Measurements from ENCODE around the gene TTYH2.
"Not testable (repeated sequence)": the region's sequence is repeated elsewhere in the genome, so short reads cannot be mapped to it uniquely, and the experiment has no call there.

Gene TTYH2

DNA sequence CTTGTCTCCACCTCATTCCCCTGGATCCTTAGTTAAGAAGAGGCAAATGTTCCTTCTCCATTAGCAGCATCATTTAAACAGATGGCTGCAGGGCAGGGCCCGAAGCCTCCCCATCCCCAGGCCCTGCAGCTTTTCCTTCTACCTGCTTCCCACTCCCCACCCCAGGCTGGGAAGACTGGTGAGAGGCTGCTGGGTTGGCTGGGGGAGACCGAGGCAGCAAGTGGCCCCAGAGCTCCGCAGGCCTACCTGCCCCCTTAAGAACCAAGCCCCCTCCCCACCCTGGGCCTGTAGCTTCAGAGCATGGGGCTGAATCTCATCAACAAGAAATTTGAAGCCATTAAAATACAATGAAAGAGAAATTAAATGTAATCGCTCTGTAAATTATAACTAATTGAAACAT, 32.0 kb upstream of the TTYH2 start:
- H3K36me3 ChIP-seq (ENCODE audit: insufficient read depth, low read length), result no peaks in the 10 kb centered on the region
- no peaks in the 10 kb centered on the region for H3K79me2 ChIP-seq (ENCODE audit: control insufficient read depth, insufficient read depth, low read length, unreplicated experiment)
- H3K27me3 ChIP-seq (ENCODE audit: insufficient read depth, low read length), result peaks cover 61% of the 10 kb centered on the region
- H3K4me1 ChIP-seq (ENCODE audit: control insufficient read depth, insufficient read depth, low read length, unreplicated experiment), result no peaks in the 10 kb centered on the region
- no peak overlapping the region for H3K27ac ChIP-seq (ENCODE audit: low read depth, low read length)
- H2AFZ ChIP-seq (ENCODE audit: low read length, unreplicated experiment), result no peak overlapping the region
- H3K4me3 ChIP-seq (ENCODE audit: low read depth, low read length), result no peak overlapping the region

DNA sequence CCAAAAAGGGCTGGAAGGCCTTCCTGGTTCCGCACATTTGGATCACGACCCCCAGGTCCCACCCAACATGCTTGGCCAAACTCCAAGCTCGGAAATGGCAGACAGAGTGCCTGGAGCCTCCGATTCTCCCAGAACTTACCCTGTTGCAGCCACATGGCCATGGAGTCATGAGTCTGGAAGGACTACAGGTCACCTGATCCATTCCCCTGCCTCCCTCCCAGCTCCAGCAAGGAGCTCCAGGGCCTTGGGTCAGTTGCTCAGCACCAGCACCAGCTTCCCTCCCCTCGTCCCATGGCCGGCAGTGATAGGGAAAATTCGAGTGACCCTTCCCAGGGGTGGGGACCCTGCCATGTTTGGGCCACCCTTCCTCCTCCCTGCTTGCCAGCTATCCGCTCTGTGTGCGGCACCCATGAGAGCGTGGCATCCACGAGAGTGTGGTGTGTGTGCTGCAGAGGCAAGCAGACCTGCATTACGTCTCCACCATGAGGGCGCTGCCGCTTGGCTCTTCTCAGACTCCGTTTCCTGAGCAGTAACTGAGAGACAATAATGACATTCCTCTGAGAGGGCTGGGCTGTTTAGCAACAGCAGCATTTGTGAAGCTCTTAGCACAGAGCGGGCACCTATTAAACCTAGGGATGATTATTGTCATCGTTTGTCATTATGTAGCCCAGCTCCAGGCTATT, 31.2 kb upstream of the TTYH2 start:
- Histone ChIP-seq H3K4me1 (ENCODE audit: control insufficient read depth, insufficient read depth, low read length, unreplicated experiment) (no peaks in the 10 kb centered on the region), H3K27me3 (ENCODE audit: insufficient read depth, low read length) (peaks cover 63% of the 10 kb centered on the region), H3K27ac (ENCODE audit: low read depth, low read length) (no peak overlapping the region), H3K4me3 (ENCODE audit: low read depth, low read length) (no peak overlapping the region), H2AFZ (ENCODE audit: low read length, unreplicated experiment) (no peak overlapping the region), H3K79me2 (ENCODE audit: control insufficient read depth, insufficient read depth, low read length, unreplicated experiment) (no peaks in the 10 kb centered on the region), H3K36me3 (ENCODE audit: insufficient read depth, low read length) (no peaks in the 10 kb centered on the region)

DNA sequence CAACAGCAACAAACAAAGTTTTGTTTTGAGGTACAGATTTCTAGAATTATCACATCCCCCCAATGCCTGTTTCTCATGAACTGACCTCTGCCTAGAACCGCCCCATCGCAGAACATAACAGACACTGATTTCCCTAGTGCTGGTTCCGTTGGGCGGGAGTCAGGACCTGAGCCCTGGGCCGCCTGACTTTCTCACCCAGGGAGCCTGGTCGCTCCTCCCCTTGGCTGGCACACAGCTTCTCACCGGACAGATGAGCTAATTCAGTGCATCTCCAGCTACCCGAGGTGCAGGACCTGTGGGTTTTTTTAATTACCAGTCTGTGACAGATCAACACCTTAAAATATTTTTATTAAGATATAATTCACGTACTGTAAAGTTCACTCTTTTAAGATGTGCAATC, 30.0 kb upstream of the TTYH2 start:
- H3K27me3 ChIP-seq (ENCODE audit: insufficient read depth, low read length), result peaks cover 69% of the 10 kb centered on the region
- no peak overlapping the region for H3K4me3 ChIP-seq (ENCODE audit: low read depth, low read length)
- no peaks in the 10 kb centered on the region for H3K36me3 ChIP-seq (ENCODE audit: insufficient read depth, low read length)
- no peaks in the 10 kb centered on the region for H3K79me2 ChIP-seq (ENCODE audit: control insufficient read depth, insufficient read depth, low read length, unreplicated experiment)
- no peaks in the 10 kb centered on the region for H3K4me1 ChIP-seq (ENCODE audit: control insufficient read depth, insufficient read depth, low read length, unreplicated experiment)
- H2AFZ ChIP-seq (ENCODE audit: low read length, unreplicated experiment), result no peak overlapping the region
- no peak overlapping the region for H3K27ac ChIP-seq (ENCODE audit: low read depth, low read length)

DNA sequence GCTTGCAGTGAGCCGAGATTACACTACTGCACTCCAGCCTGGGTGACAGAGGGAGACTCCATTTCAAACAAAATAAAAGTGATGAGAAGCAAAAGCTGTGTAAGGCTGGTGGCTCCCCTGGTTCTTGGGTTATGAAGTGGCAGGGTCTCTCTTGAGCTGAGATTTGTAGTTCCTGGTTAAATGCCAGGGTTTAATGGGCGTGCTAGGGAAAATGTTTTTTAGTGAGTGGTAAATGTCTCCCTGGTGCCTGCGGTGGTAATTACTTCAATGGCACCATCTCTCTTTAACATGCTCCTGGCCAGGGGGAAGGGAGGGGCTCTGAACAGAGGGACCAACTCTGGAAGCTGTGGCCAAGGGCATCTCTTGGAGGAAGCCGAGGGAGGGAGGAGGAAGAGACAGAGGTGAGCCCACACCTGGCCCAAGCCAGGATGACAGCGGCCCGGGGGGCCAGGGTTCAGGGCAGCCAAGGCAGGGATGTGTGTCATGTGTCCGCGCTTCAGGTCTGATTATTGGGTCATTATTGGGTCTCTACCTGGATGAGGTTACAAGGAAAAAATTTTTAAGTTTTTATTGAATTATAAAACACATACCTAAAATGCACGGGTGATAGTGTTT, 27.7 kb upstream of the TTYH2 start:
- no peak overlapping the region for H2AFZ ChIP-seq (ENCODE audit: low read length, unreplicated experiment)
- peaks cover 52% of the 10 kb centered on the region for H3K27me3 ChIP-seq (ENCODE audit: insufficient read depth, low read length)
- H3K4me1 ChIP-seq (ENCODE audit: control insufficient read depth, insufficient read depth, low read length, unreplicated experiment), result no peaks in the 10 kb centered on the region

DNA sequence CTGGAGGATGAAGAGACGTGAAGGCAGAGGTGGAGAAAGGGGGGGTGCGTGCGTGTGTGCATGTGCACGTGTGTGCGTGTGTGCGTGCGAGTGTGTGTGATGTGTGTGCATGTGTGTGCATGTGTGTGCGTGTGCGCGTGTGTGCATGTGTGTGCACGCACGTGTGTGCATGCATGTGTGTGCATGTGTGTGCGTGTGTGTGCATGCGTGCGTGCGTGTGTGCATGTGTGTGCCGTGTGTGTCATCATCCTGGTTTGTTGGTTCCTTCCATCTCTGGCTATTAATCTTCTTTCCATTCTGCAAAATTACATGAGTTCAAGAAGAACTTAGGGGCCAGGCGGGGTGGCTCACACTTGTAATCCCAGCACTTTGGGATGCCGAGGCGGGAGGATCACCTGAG, 26.9 kb upstream of the TTYH2 start:
- H3K4me3 ChIP-seq (ENCODE audit: low read depth, low read length), result no peak overlapping the region
- H2AFZ ChIP-seq (ENCODE audit: low read length, unreplicated experiment), result no peak overlapping the region
- H3K27me3 ChIP-seq (ENCODE audit: insufficient read depth, low read length), result peaks cover 44% of the 10 kb centered on the region
- no peaks in the 10 kb centered on the region for H3K36me3 ChIP-seq (ENCODE audit: insufficient read depth, low read length)
- no peak overlapping the region for H3K27ac ChIP-seq (ENCODE audit: low read depth, low read length)
- H3K4me1 ChIP-seq (ENCODE audit: control insufficient read depth, insufficient read depth, low read length, unreplicated experiment), result no peaks in the 10 kb centered on the region
- no peaks in the 10 kb centered on the region for H3K79me2 ChIP-seq (ENCODE audit: control insufficient read depth, insufficient read depth, low read length, unreplicated experiment)

More for the DNA sequence above, 27.7 kb upstream of the TTYH2 start:
- no peaks in the 10 kb centered on the region for H3K79me2 ChIP-seq (ENCODE audit: control insufficient read depth, insufficient read depth, low read length, unreplicated experiment)
- H3K27ac ChIP-seq (ENCODE audit: low read depth, low read length), result no peak overlapping the region
- no peak overlapping the region for H3K4me3 ChIP-seq (ENCODE audit: low read depth, low read length)
- H3K36me3 ChIP-seq (ENCODE audit: insufficient read depth, low read length), result no peaks in the 10 kb centered on the region

DNA sequence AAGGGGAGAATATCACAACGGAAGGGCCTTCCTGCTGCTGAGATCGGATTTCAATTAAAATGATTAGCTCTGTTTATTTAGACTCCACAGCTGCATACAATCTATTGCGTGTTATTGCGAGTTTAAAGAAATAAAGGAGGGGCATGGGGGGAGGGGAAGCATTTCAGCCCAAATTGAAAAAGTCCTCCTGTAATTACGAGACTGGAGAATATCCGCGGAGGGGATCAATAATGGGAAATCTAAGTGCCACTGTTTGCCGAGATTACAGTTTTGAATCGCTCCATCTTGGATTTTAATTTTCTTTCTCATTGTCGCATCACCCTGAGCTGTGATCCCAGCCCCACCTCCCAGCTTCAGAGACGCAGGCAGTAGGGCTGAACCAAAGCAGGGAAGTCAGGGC, 25.6 kb upstream of the TTYH2 start:
- H3K4me1 ChIP-seq (ENCODE audit: control insufficient read depth, insufficient read depth, low read length, unreplicated experiment), result no peaks in the 10 kb centered on the region
- peaks cover 33% of the 10 kb centered on the region for H3K27me3 ChIP-seq (ENCODE audit: insufficient read depth, low read length)
- H2AFZ ChIP-seq (ENCODE audit: low read length, unreplicated experiment), result no peak overlapping the region
- no peak overlapping the region for H3K4me3 ChIP-seq (ENCODE audit: low read depth, low read length)
- no peaks in the 10 kb centered on the region for H3K79me2 ChIP-seq (ENCODE audit: control insufficient read depth, insufficient read depth, low read length, unreplicated experiment)
- no peak overlapping the region for H3K27ac ChIP-seq (ENCODE audit: low read depth, low read length)
- no peaks in the 10 kb centered on the region for H3K36me3 ChIP-seq (ENCODE audit: insufficient read depth, low read length)

DNA sequence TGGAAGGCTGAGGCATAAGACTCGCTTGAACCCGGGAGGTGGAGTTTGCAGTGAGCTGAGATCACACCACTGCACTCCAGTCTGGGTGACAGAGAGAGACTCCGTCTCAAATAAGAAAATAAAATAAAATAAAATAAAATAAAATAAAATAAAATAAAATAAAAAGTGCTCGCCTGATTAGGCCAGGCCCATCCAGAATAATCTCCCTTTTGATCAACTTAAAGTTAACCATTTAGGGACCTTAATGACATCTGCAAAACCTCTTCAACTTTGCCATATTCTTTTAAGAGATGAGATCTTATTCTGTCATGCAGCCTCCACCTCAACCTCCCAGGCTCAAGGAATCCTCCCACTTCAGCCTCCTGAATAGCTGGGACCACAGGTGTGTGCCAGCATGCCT, 24.7 kb upstream of the TTYH2 start:
- not testable (repeated sequence) for H2AFZ ChIP-seq (ENCODE audit: low read length, unreplicated experiment); H3K4me3 ChIP-seq (ENCODE audit: low read depth, low read length); H3K4me1 ChIP-seq (ENCODE audit: control insufficient read depth, insufficient read depth, low read length, unreplicated experiment); H3K79me2 ChIP-seq (ENCODE audit: control insufficient read depth, insufficient read depth, low read length, unreplicated experiment); H3K36me3 ChIP-seq (ENCODE audit: insufficient read depth, low read length); H3K27ac ChIP-seq (ENCODE audit: low read depth, low read length)
- peaks cover 29% of the 10 kb centered on the region for H3K27me3 ChIP-seq (ENCODE audit: insufficient read depth, low read length)

DNA sequence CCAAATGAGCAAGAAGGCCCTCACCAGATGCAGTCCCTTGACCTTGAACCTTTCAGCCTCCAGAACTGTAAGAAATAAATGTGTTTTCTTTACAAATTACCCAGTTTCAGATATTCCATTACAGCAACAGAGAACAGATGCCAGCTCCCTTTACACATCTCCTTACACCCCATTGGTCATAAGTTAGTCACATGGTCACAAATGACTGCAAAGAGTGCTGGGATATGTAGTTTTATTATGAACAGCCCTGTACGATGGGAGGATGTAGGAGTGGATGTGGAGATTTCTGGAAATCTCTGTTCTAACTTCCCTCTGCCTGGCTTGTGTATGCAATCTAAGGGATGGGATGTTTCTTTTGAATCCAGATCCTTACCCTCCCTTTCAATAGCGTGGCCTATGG, 23.2 kb upstream of the TTYH2 start:
- Histone ChIP-seq H3K79me2 (ENCODE audit: control insufficient read depth, insufficient read depth, low read length, unreplicated experiment) (no peaks in the 10 kb centered on the region), H3K36me3 (ENCODE audit: insufficient read depth, low read length) (no peaks in the 10 kb centered on the region), H3K27ac (ENCODE audit: low read depth, low read length) (no peak overlapping the region), H3K4me3 (ENCODE audit: low read depth, low read length) (no peak overlapping the region), H3K4me1 (ENCODE audit: control insufficient read depth, insufficient read depth, low read length, unreplicated experiment) (no peaks in the 10 kb centered on the region), H3K27me3 (ENCODE audit: insufficient read depth, low read length) (peaks cover 41% of the 10 kb centered on the region), H2AFZ (ENCODE audit: low read length, unreplicated experiment) (no peak overlapping the region)

DNA sequence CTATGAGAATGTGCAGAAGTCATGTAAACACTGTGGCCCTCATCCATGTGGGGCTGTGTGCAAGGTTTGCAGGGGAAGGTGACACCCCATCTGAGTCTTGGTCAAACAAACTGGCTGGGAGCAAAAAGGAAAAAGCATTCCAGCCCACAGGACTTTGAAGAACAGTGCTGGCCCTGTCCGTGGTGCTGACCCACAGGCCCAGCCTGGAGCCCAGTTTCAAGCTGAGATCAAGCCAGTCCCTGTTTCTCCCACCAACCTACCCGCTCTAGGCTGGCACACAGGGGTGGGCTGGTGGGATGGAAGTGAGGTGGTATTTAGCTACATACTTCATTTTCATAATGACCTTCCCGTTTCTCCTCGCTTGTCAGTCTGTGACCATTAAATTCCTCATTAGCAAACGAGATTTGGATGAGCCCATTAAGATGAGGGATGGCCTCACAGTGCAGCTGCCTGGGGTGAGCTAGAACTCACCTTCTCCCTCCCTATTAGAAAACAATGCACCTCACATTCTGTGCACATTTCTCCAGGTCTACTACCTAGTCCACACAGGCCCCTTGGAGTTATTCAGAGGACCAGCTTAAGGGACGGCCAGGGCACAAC, 22.5 kb upstream of the TTYH2 start:
- no peak overlapping the region for H2AFZ ChIP-seq (ENCODE audit: low read length, unreplicated experiment)
- no peaks in the 10 kb centered on the region for H3K4me1 ChIP-seq (ENCODE audit: control insufficient read depth, insufficient read depth, low read length, unreplicated experiment)
- H3K36me3 ChIP-seq (ENCODE audit: insufficient read depth, low read length), result no peaks in the 10 kb centered on the region
- H3K4me3 ChIP-seq (ENCODE audit: low read depth, low read length), result no peak overlapping the region
- H3K79me2 ChIP-seq (ENCODE audit: control insufficient read depth, insufficient read depth, low read length, unreplicated experiment), result no peaks in the 10 kb centered on the region
- H3K27ac ChIP-seq (ENCODE audit: low read depth, low read length), result no peak overlapping the region
- peaks cover 43% of the 10 kb centered on the region for H3K27me3 ChIP-seq (ENCODE audit: insufficient read depth, low read length)

DNA sequence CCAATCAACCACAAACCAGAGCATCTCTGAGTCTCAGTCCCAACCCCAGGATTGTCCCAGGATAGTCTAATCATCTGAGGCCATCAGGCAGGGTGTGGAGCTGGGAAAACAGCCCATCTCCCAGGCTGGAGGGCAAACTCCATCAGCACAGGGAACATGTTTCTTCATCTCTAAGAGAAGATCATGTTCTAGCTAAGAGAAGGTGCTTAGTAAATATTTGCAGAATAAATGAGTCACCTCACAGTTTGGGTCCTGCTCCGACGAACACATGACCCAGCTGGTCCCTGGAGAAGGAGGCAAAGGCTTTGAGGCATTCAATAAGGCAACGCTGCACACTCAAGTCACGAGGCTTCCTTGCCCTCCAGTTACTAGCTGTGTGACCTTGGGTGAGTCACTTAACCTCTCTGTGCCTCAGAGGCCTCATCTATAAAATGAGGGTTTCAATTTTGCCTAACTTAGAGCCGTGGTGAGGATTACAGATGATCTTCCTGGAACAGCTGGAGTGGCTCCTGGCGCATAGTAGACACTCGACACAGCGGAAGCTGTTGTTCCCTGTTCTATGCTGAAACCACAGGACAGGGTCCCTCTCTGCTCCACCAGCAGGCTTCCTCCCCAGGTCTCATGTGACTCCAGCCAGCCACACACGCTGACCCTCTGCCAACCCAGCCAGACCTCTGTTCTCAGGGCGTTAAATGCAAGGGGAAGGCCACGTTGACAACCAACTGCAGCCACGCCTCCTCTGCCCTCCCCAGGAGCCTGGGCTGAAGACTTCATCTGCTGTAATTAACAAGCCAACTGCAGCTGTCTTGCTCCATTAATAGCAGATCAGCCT, 20.2 kb upstream of the TTYH2 start:
- Histone ChIP-seq H3K4me1 (ENCODE audit: control insufficient read depth, insufficient read depth, low read length, unreplicated experiment) (no peaks in the 10 kb centered on the region), H3K27me3 (ENCODE audit: insufficient read depth, low read length) (peaks cover 53% of the 10 kb centered on the region), H2AFZ (ENCODE audit: low read length, unreplicated experiment) (no peak overlapping the region), H3K4me3 (ENCODE audit: low read depth, low read length) (no peak overlapping the region), H3K27ac (ENCODE audit: low read depth, low read length) (no peak overlapping the region), H3K79me2 (ENCODE audit: control insufficient read depth, insufficient read depth, low read length, unreplicated experiment) (no peaks in the 10 kb centered on the region), H3K36me3 (ENCODE audit: insufficient read depth, low read length) (no peaks in the 10 kb centered on the region)
